Erythroblast (primary cell): ENCODE data around the gene EID1.
A peak's percentile ranks its signal among the peaks of the same experiment; 100 is the strongest.
"Not testable (repeated sequence)": the region's sequence is repeated elsewhere in the genome, so short reads cannot be mapped to it uniquely, and the experiment has no call there.

ENCODE experiments used
- DNase-seq, 2 experiments: peaks; one replicate each; lab custom pipeline; 2025; lab: John Stamatoyannopoulos, UW
- GATA1 ChIP-seq: IDR thresholded peaks from 2 replicates; pipeline ENCODE4 v1.6.1; 2011; ENCODE audit warnings: low read depth, mild to moderate bottlenecking, control low read depth, low read length, moderate library complexity
- POLR2A ChIP-seq: IDR thresholded peaks from 2 replicates; pipeline ENCODE4 v1.6.1; 2011; ENCODE audit warnings: mild to moderate bottlenecking, low read length

EID1 gene, protein sequence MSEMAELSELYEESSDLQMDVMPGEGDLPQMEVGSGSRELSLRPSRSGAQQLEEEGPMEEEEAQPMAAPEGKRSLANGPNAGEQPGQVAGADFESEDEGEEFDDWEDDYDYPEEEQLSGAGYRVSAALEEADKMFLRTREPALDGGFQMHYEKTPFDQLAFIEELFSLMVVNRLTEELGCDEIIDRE

DNA sequence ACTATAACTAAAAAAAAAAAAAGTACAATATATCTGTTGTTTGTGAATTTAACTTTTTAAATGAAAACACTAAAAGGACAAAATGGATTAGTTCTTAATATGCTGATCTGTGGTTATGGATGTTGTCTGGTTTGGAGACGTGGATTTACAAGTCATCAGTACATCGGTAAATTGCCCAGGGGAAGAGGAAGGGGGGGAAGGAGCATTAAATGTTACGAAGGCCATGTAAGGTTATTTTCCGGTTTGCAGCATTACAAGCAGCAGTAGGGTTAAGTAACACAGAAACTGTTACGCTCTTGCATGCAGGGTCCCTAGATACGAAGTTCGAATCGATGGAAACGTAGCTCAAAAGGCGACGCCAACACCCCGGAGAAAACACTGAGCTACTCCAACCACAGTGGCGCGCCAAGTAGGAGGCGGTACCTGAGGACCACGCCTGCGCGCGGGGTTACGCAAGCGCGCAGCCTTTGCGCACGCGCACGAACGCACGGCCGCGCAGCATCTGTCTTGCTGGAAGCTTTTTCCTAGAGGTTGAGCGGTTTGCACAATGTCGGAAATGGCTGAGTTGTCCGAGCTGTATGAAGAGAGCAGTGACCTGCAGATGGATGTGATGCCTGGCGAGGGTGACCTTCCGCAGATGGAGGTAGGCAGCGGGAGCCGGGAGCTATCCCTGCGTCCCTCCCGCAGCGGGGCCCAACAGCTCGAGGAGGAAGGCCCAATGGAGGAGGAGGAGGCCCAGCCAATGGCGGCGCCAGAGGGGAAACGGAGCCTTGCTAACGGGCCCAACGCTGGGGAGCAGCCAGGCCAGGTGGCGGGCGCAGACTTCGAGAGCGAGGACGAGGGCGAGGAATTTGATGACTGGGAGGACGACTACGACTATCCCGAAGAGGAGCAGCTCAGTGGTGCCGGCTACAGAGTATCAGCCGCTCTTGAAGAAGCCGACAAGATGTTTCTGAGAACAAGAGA lies at the start of gene EID1:
Gene EID1 (plus strand): TSS at position 505 of the 966 bp plus-strand sequence. CDS start 43 bp downstream, at position 548.
- peak; percentile 98 for TF ChIP-seq POLR2A
- TF ChIP-seq GATA1 = no peak
- peak; percentile 97 to 98 for DNase-seq

DNA sequence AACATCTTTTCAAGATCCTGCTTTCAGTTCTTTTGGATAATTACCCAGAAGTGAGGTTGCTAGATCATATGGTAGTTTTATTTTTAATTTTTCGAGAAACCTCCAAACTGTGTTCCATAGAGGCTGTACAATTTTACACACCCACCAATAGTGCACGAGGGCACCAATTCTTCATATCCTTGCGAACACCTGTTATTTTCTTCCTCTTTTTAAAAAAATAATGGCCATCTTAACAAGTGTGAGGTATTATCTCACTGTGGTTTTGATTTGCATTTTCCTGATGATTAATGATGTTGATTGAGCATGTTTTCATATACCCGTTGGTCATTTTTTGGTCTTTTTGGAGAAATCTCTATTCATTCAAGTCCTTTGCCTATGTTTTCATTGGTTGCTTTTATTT lies 49.5 kb upstream of the EID1 start:
- no peak for TF ChIP-seq GATA1
- no peak for TF ChIP-seq POLR2A

DNA sequence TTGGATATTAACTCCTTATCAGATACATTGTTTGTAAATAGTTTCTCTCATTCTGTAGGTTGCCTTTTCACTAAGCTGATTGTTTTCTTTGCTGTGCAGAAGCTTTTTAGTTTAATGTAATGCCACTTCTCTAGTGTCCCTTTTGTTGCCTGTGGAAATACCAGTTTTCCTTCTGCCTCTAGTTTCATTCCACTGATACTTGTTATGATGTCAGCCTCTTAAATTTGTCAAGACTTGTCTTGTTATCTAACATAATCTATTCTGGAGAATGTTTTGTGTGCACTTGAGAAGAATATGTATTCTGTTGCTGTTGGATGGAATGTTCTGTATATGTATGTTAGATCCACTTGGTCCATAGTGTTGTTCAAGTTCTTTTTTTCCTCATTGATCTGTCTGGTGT lies 49.0 kb upstream of the EID1 start:
- TF ChIP-seq GATA1 (no peak), POLR2A (no peak)
- no peak for DNase-seq

More for the DNA sequence above, 49.5 kb upstream of the EID1 start:
- no peak for DNase-seq

DNA sequence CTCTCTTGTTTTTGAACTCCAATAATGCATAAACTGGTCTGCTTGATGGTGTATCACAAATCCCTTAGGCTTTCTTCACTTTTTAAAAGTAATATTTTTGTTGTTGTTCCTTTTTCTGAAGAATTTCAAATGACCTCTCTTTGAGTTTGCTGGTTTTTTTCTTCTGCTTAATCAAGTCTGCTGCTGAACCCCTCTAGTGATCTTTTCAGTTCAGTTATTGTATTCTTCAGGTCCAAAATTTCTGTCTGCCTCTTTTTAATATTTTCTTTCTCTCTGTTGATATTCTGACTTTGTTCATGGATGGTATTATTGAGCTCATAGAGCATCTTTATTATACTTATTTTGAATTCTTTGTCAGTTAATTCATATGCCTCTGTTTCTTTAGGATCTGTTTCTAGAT lies 45.3 kb upstream of the EID1 start:
- DNase-seq = no peak
- TF ChIP-seq POLR2A = no peak
- TF ChIP-seq GATA1 = no peak

DNA sequence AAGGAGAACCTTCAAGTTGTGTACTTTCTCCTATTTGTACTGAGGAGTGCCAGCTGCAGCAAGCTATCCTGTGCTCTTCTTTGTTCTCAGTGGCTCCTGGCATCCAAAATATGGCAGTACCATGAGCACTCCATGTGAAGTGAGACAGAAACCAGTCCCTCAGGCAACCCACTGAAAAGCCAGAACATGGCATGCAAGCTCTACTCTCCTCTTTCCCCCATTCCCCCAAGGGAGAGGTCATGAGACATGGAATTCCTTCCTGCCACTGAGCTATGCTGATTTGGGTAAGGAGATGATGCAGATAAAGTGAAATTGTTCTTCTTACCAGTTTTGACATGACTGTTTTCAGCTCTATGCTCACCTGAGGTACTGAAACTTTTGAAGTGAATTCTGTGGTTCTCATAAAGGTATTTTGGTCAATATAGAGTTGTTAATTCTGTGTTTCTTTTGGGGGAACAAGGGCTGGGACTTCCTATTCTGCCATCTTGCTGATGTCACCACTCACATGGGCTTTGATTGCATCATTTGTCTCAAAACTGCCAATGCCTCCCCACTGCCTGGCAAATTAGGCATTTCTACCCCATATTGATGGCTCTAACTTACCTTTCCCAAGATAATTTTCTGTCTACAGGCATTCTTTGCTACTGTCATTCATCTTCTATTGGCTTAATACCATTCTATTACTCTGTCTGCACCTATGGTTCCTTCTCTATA lies 44.3 kb upstream of the EID1 start:
- peak in 1 of 2 experiments; percentile 26 for DNase-seq
- no peak for TF ChIP-seq GATA1
- no peak for TF ChIP-seq POLR2A

DNA sequence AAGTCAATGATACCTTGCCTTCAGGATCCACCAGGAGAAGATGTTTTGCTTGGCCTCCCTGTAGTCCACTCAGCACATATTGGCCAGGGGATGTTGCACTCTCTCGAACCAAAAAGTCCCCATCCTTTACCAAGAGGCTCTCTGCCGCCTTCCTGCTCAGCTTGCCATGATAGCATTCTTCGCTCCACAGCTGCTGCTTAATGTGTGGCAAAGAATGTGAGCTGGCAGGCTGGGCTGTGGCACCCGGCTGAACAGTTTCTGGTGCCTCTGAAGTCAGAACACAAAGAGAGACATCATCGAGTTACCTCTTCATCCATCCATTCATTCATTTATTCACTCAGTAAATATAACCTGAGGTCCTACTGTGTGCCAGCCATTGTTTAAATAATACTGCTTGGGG lies 43.2 kb upstream of the EID1 start:
- DNase-seq = no peak
- TF ChIP-seq GATA1 = no peak
- no peak for TF ChIP-seq POLR2A

DNA sequence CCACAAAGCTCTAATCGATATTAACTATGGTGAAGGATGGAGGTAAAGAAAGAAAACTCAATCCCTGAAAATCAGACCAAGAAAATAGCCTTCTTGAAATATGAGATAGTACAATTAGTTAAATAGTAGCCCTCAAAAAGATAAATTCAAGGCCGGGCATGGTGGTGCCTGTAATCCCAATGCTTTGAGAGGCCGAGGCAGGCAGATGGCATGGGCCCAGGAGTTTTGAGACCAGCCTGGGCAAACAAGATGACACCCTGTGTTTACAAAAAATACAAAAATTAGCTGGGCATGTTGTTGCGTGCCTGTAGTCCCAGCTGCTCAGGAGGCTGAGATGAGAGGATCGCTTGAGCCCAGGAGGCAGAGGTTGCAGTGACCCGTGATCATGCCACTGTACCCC lies 35.4 kb upstream of the EID1 start:
- TF ChIP-seq GATA1 (no peak), POLR2A (no peak)
- no peak for DNase-seq

DNA sequence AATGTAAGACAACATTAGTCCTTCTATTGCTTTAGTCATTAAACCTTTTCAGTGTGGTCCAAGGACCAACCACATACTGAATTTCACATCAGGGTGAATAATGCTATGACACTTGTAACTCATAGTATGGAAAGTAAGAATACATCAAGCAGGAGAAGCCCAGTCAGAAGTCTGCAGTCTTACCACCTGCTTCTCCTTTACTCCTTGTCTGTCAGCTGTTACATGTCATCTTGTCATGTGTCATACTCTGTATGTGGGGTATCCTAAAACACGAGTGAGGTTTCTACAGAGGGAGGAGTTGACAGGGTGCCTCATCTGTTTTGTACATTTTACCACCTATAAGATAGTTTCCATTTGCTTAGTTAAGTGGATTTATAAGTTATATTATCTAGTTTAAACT lies 32.8 kb upstream of the EID1 start:
- DNase-seq = no peak
- TF ChIP-seq GATA1 (no peak), POLR2A (no peak)

DNA sequence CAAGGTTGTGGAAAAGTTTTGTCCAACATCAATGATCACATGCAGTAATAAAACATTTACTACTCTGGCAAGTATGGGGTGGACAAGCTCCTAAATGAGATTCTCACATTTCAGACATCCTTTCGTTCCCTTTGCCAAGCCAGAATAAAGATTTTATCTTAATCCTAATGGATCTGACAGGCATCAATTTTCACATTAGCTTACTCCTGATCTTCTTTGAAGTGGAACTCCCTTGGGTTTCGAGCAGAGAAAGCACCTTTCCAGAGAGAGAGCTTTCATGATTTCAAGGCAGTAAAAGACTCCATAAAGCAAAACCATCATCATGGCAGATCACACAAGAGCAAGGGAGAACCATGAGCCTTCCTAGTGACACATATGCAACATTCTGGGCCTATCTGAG lies 27.3 kb upstream of the EID1 start:
- TF ChIP-seq POLR2A = no peak
- TF ChIP-seq GATA1 = no peak
- no peak for DNase-seq

DNA sequence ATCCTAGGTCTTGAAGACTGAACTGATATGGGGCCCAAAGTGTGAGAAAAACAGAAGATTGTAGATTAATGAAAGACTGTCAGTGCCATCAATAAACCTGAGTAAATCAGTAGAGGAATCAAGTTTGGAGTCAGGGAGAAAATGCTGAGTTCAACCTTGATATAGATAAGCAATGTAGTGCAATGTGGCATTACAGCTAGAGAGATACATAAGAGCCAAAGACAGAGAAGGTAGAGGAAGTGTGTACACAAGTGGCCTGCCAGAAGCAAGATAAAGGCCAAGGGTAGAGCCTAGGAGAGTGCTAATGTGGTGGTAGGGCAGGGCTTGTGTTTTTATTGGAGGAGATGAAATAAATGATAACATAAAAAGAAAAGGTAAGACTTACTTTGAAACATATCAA lies 26.0 kb upstream of the EID1 start:
- no peak for TF ChIP-seq GATA1
- TF ChIP-seq POLR2A = no peak
- DNase-seq = peak; percentile 25 to 61

DNA sequence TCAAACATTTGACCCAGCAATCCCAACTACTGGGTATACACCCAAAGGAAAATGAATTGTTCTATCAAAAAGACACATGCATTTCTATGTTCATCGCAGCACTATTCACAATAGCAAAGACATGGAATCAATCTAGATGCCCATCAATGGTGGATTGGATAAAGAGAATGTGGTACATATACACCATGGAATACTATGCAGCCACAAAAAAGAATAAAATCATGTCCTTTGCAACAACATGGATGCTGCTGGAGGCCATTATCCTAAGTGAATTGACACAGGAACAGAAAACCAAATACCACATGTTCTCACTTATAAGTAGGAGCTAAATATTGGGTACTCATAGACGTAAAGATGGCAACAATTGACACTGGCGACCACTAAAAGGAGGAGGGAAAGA lies 23.5 kb upstream of the EID1 start:
- DNase-seq = not testable (repeated sequence)

DNA sequence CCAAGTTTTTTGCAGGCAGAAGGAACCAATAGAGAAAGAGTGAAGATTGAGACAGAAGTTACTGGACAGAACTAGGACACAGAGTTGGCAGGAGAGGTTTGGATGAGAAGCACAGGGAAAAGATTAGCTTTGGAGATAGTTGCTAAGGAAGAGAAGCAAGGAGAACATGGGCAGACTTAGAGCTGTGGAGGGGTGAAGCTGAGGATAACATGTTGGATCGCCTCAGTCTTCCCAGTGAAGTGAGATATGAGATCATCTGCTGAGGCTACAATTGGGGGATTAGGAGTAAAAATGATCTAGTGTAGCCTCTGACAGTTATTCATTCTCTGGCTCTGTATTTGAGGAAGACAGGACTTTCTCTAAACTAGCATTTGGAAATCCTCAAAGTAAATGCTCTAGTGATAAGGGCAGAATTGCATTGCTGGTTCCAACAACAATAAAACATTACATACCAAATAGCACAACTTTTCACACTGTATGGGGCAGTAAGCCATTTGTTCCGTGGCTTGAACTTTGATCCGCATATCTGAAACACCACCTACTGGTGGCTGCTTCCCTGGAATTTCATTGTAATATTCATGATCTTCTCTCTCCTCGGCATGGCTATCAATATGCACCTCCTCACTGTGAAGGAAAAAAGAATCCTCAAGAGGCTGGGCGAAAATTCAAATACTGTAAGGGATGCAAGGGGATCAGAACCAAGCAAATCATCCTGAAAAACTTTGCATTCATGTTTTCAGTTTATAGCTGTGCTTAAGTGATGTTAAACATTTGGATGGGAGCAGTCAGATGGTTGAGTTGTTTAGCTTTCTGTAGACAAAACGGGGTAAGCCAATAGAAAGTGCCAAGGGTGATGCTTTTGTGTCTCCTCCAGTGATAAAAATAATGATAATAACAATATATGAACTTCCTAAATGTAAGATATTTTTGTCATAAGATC lies 22.2 kb upstream of the EID1 start:
- DNase-seq = peak; percentile 24 to 46
- TF ChIP-seq POLR2A (no peak), GATA1 (no peak)

DNA sequence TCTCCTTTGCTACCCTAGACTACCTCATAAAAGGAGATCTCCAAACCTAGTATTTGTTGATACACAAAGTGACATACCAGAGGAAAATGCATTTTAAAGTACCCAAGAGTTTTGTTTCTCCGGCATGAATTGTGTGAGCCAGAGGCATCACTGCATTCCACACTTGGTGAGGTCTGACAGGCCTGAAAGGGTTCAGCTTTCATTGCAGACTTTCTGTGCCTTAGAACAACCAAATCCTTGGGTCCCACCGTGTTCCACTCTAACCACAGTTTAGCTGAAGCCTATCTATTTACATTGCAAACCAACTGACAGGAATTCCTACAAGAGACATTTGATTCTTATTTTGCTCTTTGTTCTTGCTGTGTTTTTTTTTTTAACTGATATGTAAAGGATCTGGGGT lies 21.0 kb upstream of the EID1 start:
- no peak for DNase-seq
- TF ChIP-seq GATA1 (no peak), POLR2A (no peak)
